Breast epithelium (tissue), 3 donors: ENCODE results near the gene PAXIP1.

Experiments used
- CTCF ChIP-seq, 3 donors: fragments of 450-650 bp; IDR thresholded peaks; one replicate each; pipeline ENCODE4 v1.5.1; 2016 to 2017; ENCODE audit warnings: antibody characterized with exemption in 3 of 3, mild to moderate bottlenecking in 3 of 3, moderate library complexity in 3 of 3
- POLR2A ChIP-seq: fragments of 450-650 bp; IDR thresholded peaks from one replicate; pipeline ENCODE4 v1.6.1; 2016; ENCODE audit warnings: antibody characterized with exemption, mild to moderate bottlenecking, moderate library complexity
- POLR2AphosphoS5 ChIP-seq, 3 donors: sonication (generic); formaldehyde crosslinking; IDR thresholded peaks; one replicate each; pipeline ENCODE4 v1.6.1; 2017; ENCODE audit warnings: antibody characterized with exemption in 3 of 3

GRCh38 chr7:155043756-155044155 is 40.8 kb upstream of the PAXIP1 start:
- TF ChIP-seq CTCF (IDR thresholded peaks at IDR 0.05) (no peak), POLR2AphosphoS5 (IDR thresholded peaks at IDR 0.05) (no peak), POLR2A (no peak)
